ENCODE results near the gene STRA6.

Gene STRA6

DNA sequence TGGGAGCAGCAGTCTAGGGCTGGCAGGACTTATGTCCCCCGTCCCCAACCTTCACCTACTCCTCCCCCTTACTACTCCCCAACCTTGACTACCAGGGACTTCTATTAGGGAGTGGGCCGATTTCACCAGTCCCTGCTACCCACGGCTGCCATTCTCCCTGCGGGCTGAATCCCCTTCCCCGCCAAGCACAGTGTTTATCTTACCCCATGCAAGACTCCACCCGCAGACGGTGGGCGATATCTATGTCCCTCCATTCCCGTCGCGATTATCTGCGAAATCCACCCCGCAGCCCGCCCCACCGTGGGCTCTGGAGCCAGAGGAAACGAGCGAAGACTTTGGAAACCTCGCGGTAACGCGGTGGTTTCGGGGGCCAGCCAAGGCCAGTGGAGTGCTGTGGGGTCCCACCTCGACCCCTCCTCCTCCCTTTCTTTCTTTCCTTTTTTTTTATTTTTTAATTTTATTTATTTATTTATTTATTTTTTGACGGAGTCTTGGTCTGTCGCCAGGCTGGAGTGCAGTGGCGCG, 67.5 kb downstream of the STRA6 start:
- FAIRE-seq (no peak), DNase-seq (ENCODE audit: insufficient read length, low spot score) (no peak)

DNA sequence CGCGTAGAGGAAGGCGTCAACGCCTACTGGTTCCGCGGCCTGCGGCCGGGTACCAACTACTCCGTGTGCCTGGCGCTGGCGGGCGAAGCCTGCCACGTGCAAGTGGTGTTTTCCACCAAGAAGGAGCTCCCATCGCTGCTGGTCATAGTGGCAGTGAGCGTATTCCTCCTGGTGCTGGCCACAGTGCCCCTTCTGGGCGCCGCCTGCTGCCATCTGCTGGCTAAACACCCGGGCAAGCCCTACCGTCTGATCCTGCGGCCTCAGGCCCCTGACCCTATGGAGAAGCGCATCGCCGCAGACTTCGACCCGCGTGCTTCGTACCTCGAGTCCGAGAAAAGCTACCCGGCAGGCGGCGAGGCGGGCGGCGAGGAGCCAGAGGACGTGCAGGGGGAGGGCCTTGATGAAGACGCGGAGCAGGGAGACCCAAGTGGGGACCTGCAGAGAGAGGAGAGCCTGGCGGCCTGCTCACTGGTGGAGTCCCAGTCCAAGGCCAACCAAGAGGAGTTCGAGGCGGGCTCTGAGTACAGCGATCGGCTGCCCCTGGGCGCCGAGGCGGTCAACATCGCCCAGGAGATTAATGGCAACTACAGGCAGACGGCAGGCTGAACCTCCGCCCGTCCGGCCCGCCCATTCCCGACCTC, 68.1 kb downstream of the STRA6 start:
- FAIRE-seq (no peak), DNase-seq (ENCODE audit: insufficient read length, low spot score) (no peak)

DNA sequence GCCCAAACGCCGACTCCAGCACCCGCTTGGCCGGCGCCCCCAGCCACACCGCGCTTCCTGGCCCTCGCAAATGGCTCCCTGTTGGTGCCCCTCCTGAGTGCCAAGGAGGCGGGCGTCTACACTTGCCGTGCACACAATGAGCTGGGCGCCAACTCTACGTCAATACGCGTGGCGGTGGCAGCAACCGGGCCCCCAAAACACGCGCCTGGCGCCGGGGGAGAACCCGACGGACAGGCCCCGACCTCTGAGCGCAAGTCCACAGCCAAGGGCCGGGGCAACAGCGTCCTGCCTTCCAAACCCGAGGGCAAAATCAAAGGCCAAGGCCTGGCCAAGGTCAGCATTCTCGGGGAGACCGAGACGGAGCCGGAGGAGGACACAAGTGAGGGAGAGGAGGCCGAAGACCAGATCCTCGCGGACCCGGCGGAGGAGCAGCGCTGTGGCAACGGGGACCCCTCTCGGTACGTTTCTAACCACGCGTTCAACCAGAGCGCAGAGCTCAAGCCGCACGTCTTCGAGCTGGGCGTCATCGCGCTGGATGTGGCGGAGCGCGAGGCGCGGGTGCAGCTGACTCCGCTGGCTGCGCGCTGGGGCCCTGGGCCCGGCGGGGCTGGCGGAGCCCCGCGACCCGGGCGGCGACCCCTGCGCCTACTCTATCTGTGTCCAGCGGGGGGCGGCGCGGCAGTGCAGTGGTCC, 68.7 kb downstream of the STRA6 start:
- FAIRE-seq (no peak), DNase-seq (ENCODE audit: insufficient read length, low spot score) (no peak)

DNA sequence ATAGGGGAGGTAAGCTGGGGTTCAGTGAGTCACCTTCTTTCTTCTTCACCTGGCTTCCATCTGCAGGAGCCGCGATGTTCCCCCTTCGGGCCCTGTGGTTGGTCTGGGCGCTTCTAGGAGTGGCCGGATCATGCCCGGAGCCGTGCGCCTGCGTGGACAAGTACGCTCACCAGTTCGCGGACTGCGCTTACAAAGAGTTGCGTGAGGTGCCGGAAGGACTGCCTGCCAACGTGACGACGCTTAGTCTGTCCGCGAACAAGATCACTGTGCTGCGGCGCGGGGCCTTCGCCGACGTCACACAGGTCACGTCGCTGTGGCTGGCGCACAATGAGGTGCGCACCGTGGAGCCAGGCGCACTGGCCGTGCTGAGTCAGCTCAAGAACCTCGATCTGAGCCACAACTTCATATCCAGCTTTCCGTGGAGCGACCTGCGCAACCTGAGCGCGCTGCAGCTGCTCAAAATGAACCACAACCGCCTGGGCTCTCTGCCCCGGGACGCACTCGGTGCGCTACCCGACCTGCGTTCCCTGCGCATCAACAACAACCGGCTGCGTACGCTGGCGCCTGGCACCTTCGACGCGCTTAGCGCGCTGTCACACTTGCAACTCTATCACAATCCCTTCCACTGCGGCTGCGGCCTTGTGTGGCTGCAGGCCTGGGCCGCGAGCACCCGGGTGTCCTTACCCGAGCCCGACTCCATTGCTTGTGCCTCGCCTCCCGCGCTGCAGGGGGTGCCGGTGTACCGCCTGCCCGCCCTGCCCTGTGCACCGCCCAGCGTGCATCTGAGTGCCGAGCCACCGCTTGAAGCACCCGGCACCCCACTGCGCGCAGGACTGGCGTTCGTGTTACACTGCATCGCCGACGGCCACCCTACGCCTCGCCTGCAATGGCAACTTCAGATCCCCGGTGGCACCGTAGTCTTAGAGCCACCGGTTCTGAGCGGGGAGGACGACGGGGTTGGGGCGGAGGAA, 69.6 kb downstream of the STRA6 start:
- FAIRE-seq (no peak), DNase-seq (ENCODE audit: insufficient read length, low spot score) (no peak)

DNA sequence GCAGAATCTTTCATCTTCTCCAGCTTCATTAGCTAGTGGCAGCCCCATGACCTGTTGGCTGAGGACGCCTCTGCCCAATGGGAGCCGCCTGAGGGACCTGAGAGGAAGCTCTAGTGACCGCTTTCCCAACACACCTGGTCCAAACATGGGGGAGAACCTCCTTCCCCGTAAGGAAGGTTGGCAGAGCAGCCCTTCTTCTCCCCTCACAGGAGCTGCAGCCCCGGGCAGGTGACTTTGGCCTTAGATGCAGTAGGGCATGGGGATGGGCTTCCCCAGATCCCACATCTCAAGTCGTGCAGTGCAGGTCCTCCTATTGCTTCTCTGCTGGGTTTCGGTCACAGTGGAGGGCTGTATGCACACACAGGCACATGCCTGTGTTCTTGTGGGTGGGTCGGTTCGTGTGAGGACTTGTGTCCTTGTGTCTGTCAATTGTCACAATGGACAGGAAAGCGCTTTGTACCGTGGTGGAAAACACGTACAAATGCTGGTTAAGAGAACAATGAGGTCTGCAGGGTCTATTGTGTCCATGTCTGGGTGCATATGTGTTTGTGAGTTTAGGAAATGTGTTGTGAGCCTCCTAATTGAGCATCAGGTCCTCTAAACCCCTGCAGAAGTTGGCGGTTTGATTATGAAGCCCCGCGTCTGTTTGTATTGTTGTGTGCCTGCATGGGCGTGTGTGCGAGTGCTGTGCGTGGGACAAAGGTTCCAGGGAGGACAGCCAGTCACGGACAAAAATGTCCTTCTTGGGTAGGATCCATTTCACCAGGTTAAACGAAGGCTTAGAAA, 70.8 kb downstream of the STRA6 start:
- FAIRE-seq (no peak), DNase-seq (ENCODE audit: insufficient read length, low spot score) (no peak)

DNA sequence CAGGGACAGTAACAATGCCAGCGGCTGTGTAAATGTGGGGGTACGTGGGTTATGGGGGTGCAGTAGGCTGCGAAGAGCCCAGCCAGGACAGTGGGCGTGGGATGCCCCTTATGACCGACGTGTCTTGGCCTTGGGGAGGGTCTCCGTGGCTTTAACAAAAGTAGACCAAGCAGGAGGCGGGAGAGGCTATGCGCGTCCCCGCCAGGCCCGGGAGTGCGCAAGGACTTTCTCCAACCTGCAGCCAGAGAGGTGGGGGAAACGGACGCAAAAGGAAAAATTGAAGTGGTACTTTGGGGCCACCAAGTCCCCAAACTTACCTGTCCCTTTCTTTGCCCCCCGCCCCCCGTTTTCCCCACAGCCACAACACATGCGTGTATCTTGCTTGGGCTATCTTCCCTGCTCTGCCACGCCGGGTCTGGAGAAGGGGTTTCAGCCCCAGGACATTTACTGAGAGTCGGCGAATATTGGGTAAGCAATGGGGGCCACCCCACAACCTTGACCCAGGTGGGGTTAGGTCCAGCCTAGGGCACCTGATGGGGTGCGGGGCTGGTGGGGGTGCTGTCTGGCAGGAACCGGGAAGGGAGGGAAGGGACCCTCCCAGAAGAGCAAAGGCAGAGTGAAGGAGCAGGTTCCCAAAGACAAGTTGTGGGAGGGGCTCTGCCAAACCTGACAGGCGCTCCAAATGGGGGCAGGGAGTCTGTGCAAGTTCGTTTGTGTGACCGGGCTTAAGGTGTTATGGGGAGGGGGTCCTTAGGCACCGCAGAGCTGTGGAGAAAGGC, 71.5 kb downstream of the STRA6 start:
- FAIRE-seq (no peak), DNase-seq (ENCODE audit: insufficient read length, low spot score) (no peak)

DNA sequence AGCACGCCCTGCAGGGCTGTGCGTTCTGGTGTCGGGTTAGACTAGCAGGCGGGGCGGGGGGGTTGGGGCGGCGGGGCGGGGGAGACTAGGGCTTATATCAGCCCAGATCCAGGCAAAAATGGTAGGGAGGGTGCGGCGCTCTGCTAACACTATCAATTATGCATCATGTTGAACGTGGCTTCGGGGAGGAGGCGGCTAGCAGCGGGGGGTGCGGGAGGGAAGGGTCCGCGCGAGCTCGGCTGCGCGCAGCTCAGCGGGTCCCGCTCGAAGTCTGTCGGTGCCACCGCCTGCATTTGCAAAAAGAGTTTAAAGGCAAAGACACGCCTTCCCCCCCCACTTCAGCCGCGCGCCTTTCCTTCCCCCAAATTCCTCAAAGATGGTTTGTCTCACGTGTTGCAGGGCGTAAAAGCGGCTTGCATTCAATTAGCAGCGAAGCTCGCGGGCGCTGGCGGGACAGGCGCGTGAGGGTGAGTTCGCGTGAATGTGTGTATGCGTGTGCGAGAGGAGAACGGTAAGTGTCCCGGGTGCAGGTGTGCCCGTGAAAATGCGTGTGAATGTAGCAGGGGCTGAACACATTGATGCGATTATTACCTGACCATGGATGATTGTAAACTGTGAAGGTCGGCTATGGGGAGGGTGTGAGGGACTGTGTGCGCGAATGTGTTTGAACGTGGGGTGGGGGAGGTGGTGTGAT, 72.3 kb downstream of the STRA6 start, which contains the start of gene ISLR2:
Gene ISLR2 (plus strand): TSS at position 432 of the 694 bp plus-strand sequence. CDS start 2,169 bp downstream, outside the sequence.
- FAIRE-seq, result no peak
- DNase-seq (ENCODE audit: insufficient read length, low spot score), result no peak

DNA sequence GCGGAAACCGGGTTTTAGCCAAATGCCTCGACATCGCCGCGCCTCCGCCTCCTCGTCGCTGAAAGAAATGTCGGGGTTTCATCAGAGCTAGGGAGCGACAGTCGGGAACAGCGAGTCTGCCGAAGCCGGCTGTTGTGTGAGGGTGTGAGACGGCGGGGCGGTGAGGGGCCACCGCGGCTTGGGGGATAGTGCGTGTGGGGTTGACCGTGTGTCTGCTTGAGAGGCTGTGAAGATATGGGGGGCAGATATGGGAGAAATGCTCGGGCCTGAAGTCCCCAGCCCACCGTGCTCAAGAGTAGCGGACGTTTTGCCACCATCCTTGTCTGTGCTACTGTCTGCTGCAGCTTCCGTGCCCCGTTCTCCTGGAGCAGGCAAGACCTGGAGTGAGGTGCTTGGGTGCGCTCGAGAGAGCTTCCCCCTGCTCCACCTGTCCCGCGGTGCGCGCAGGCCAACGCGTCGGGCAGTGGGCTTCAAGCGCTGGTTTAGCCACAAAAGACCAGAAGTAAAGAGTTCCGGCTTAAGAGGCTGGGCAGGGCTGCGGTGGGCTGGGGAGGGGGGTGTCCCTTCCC, 72.9 kb downstream of the STRA6 start:
- DNase-seq (ENCODE audit: insufficient read length, low spot score) (no peak), FAIRE-seq (no peak)

Data from GM19239 (cell line).